Loucy (cell line): Measurements from ENCODE around the gene TMEM238.

Experiments
- EZH2phosphoT487 ChIP-seq: fragments of 200-600 bp; IDR thresholded peaks from 2 replicates; pipeline ENCODE4 v1.6.1; 2018; ENCODE audit warnings: antibody characterized with exemption, mild to moderate bottlenecking, moderate library complexity, borderline replicate concordance
- TF ChIP-seq, protein P1 (sequence below): fragments of 200-600 bp; sonication (generic); conservative IDR thresholded peaks from 2 replicates; pipeline ENCODE4 v1.5.1; 2014; ENCODE audit warnings: mild to moderate bottlenecking, antibody characterized with exemption, low read length

DNA sequence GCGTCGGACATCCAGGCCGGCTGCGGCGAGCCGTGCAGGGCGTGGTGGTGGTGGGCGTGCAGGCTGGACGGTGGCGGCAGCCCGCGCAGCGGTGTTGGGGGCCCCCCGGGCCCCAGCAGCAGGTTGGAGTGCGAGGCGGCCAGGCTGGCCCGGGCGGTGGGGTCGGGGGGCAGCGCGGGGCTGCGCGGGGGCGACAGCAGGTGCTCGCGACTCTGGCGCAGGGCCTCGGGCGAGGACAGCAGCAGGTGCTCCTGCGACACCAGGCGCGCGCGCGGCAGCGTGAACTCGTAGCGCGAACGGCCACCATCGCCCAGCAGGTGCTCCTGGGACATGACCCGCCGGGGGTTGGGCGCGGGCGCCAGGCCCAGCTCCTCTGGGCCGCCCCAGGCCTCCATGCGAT lies 49.2 kb upstream of the TMEM238 start:
- TF ChIP-seq, protein P1, sequence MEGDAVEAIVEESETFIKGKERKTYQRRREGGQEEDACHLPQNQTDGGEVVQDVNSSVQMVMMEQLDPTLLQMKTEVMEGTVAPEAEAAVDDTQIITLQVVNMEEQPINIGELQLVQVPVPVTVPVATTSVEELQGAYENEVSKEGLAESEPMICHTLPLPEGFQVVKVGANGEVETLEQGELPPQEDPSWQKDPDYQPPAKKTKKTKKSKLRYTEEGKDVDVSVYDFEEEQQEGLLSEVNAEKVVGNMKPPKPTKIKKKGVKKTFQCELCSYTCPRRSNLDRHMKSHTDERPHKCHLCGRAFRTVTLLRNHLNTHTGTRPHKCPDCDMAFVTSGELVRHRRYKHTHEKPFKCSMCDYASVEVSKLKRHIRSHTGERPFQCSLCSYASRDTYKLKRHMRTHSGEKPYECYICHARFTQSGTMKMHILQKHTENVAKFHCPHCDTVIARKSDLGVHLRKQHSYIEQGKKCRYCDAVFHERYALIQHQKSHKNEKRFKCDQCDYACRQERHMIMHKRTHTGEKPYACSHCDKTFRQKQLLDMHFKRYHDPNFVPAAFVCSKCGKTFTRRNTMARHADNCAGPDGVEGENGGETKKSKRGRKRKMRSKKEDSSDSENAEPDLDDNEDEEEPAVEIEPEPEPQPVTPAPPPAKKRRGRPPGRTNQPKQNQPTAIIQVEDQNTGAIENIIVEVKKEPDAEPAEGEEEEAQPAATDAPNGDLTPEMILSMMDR = no peak
- TF ChIP-seq EZH2phosphoT487 = no peak
